ENCODE results near the gene FAM184A. TPM values are rescaled to one million over a fixed set of nuclear protein-coding genes. Genes with fewer than 3 reads are reported as not detected.
"Not testable (repeated sequence)": the region's sequence is repeated elsewhere in the genome, so short reads cannot be mapped to it uniquely, and the experiment has no call there.

The FAM184A gene
- total RNA-seq, 1 donor from 2014 or later = 134 TPM

DNA sequence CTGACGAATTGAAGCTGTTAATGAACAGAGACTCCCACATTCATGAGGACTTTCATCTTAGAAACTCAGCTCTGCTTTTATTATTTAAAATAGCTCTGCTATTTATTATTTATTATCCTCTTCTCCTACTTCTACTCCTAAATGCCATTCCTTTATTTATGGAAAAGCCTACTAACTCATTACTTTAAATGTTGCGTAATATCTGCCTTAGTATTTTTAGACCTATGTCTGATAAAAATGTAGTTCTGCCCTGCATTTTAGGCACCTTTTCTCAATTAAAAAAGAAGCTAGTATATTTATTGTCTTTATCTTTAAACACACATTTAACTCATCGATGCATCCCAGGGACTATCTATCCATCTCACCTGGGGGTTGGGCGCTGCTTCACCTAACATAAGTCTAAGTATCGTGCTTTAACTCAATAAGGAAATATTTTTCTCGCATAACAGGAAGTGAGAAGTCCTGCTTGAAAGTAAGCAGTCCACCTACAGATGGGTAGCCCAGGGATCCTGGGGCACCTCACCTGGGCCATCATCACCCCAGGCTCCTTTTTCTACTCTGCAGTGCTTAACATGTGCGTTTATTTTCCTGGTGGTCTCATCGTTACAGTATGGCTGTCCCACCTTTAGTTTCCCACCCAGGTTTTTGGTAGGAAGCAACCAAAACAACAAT, 31.3 kb upstream of the FAM184A start:
- peak overlapping the region; percentile 50 for H3K27ac Mint-ChIP-seq (ENCODE audit: unreplicated experiment)

DNA sequence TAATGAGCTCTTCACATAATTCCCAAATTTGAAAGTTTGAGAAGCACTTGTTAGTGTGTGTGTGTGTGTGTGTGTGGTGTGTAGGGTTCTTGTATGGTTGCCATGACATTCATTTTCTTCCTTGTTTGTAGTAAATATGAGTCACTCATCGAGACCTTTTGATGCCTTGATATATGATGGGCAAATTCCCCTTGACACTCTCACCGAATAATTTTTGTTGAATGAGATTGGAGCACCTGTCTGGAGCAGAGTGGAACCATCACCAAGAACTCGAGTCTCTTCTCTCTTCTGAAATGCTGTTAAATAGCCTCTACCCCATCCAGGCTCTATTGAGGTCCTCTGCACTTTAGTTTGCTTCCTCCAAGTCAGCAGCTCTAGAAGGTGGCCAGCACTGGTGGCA, 29.6 kb upstream of the FAM184A start:
- TF ChIP-seq CTCF (IDR thresholded peaks at IDR 0.05; ENCODE audit: unreplicated experiment) = no peak
- H3K36me3 Mint-ChIP-seq (ENCODE audit: low read depth, unreplicated experiment) = no peaks in the 10 kb centered on the region
- peaks cover 18% of the 10 kb centered on the region for H3K4me1 Mint-ChIP-seq (ENCODE audit: unreplicated experiment)
- H3K9me3 Mint-ChIP-seq (ENCODE audit: unreplicated experiment) = no peaks in the 10 kb centered on the region
- H3K27ac Mint-ChIP-seq (ENCODE audit: unreplicated experiment) = peak overlapping the region; percentile 33
- H3K4me3 Mint-ChIP-seq (ENCODE audit: unreplicated experiment) = no peak overlapping the region
- H3K27me3 Mint-ChIP-seq (ENCODE audit: unreplicated experiment) = peaks cover 2% of the 10 kb centered on the region
- DNase-seq (ENCODE audit: low spot score) = no peak

More for the DNA sequence above, 31.3 kb upstream of the FAM184A start:
- no peak for DNase-seq (ENCODE audit: low spot score)
- Mint-ChIP-seq H3K9me3 (ENCODE audit: unreplicated experiment) (no peaks in the 10 kb centered on the region), H3K27me3 (ENCODE audit: unreplicated experiment) (peaks cover 2% of the 10 kb centered on the region), H3K4me3 (ENCODE audit: unreplicated experiment) (no peak overlapping the region), H3K36me3 (ENCODE audit: low read depth, unreplicated experiment) (no peaks in the 10 kb centered on the region), H3K4me1 (ENCODE audit: unreplicated experiment) (peaks cover 22% of the 10 kb centered on the region)
- no peak for TF ChIP-seq CTCF (IDR thresholded peaks at IDR 0.05; ENCODE audit: unreplicated experiment)

- TF ChIP-seq CTCF (IDR thresholded peaks at IDR 0.05; ENCODE audit: unreplicated experiment) = no peak
- peaks cover 6% of the 10 kb centered on the region for H3K4me1 Mint-ChIP-seq (ENCODE audit: unreplicated experiment)
- DNase-seq (ENCODE audit: low spot score) = no peak
- no peak overlapping the region for H3K4me3 Mint-ChIP-seq (ENCODE audit: unreplicated experiment)
- H3K36me3 Mint-ChIP-seq (ENCODE audit: low read depth, unreplicated experiment) = no peaks in the 10 kb centered on the region
- H3K9me3 Mint-ChIP-seq (ENCODE audit: unreplicated experiment) = no peaks in the 10 kb centered on the region
- H3K27ac Mint-ChIP-seq (ENCODE audit: unreplicated experiment) = no peak overlapping the region
- peaks cover 2% of the 10 kb centered on the region for H3K27me3 Mint-ChIP-seq (ENCODE audit: unreplicated experiment)
Observed at GRCh38 chr6:119105282-119105681, 26.8 kb upstream of the FAM184A start.

DNA sequence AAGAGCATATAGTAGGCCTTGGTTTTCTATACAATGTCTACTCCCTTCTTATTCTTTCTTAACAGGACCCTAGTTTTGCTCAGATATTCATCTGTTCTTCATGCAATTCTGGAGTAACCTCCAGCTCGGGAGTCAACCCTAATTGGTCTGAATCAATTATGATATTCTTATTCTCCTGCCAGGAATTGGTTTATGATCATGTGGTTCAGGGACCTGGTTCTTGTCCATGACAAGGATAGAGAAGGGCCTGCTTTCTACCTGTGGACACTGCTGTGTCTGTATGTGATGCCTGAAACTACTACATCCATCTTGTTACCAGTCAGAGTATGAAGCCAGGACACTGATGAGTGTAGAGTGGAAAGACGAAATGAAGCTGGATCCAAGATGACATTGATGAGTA, 24.4 kb upstream of the FAM184A start:
- DNase-seq (ENCODE audit: low spot score) = no peak
- no peaks in the 10 kb centered on the region for H3K36me3 Mint-ChIP-seq (ENCODE audit: low read depth, unreplicated experiment)
- no peaks in the 10 kb centered on the region for H3K9me3 Mint-ChIP-seq (ENCODE audit: unreplicated experiment)
- H3K27me3 Mint-ChIP-seq (ENCODE audit: unreplicated experiment) = peaks cover 2% of the 10 kb centered on the region
- no peak overlapping the region for H3K4me3 Mint-ChIP-seq (ENCODE audit: unreplicated experiment)
- H3K4me1 Mint-ChIP-seq (ENCODE audit: unreplicated experiment) = no peaks in the 10 kb centered on the region
- no peak for TF ChIP-seq CTCF (IDR thresholded peaks at IDR 0.05; ENCODE audit: unreplicated experiment)
- H3K27ac Mint-ChIP-seq (ENCODE audit: unreplicated experiment) = no peak overlapping the region

GRCh38 chr6:119100115-119100514, 21.7 kb upstream of the FAM184A start:
- Mint-ChIP-seq H3K36me3 (ENCODE audit: low read depth, unreplicated experiment) (no peaks in the 10 kb centered on the region), H3K4me3 (ENCODE audit: unreplicated experiment) (no peak overlapping the region), H3K27ac (ENCODE audit: unreplicated experiment) (no peak overlapping the region), H3K4me1 (ENCODE audit: unreplicated experiment) (peaks cover 17% of the 10 kb centered on the region), H3K27me3 (ENCODE audit: unreplicated experiment) (no peaks in the 10 kb centered on the region), H3K9me3 (ENCODE audit: unreplicated experiment) (no peaks in the 10 kb centered on the region)
- no peak for TF ChIP-seq CTCF (IDR thresholded peaks at IDR 0.05; ENCODE audit: unreplicated experiment)
- DNase-seq (ENCODE audit: low spot score) = no peak

- not testable (repeated sequence) for H3K4me3 Mint-ChIP-seq (ENCODE audit: unreplicated experiment); H3K36me3 Mint-ChIP-seq (ENCODE audit: low read depth, unreplicated experiment); H3K27me3 Mint-ChIP-seq (ENCODE audit: unreplicated experiment); DNase-seq (ENCODE audit: low spot score); H3K9me3 Mint-ChIP-seq (ENCODE audit: unreplicated experiment)
- Mint-ChIP-seq H3K27ac (ENCODE audit: unreplicated experiment) (peak overlapping the region; percentile 67), H3K4me1 (ENCODE audit: unreplicated experiment) (peaks cover 22% of the 10 kb centered on the region)
Observed at GRCh38 chr6:119097815-119098361, 19.4 kb upstream of the FAM184A start.
